NB4 (cell line): ENCODE results near the gene GALNT14.

Source experiments
- DNase-seq: peaks from one replicate; pipeline ENCODE4 v3.0.0; 2010; ENCODE audit warnings: low read depth
- H3K4me3 ChIP-seq: one replicate; pipeline ENCODE4 v1.5.1; 2011; ENCODE audit warnings: mild to moderate bottlenecking, low read depth, low read length, moderate library complexity
- CTCF ChIP-seq: IDR thresholded peaks from one replicate; pipeline ENCODE4 v1.5.1; 2012; ENCODE audit warnings: low read depth, low read length
- MAX ChIP-seq: IDR thresholded peaks from 2 replicates; pipeline ENCODE4 v1.6.1; 2011; ENCODE audit warnings: low read depth, low read length
- MYC ChIP-seq: IDR thresholded peaks from 2 replicates; pipeline ENCODE4 v1.6.1; 2011; ENCODE audit warnings: low read depth, low read length
- POLR2A ChIP-seq: IDR thresholded peaks from 2 replicates; pipeline ENCODE4 v1.6.1; 2011; ENCODE audit warnings: mild to moderate bottlenecking; ENCODE audit not compliant: insufficient read length; ENCODE audit errors: extremely low read depth

Gene GALNT14

DNA sequence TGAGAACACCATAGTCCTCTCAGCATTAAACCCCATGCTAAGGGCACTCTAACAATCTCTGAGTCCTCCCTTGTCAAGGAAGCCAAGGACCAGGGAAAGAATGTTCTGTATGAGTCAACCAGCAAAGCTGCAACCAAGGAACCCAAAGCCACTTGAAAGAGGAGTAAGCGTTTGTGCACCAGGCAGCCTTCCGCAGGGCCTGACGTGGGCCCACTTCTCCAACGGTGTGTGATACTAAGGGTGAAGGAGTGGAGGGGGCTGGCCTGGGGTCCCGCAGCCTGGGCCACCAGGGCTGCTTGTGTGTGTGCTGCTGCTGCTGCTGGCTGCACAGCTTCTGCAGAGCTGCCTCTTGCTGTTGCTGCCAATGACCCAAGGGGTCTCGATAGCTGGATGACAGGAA lies 30.1 kb upstream of the GALNT14 start:
- no peak for DNase-seq
- TF ChIP-seq POLR2A, result no peak
- TF ChIP-seq MYC, result no peak
- no peak for TF ChIP-seq MAX
- no peak for TF ChIP-seq CTCF
- H3K4me3 ChIP-seq, result no peak overlapping the region

DNA sequence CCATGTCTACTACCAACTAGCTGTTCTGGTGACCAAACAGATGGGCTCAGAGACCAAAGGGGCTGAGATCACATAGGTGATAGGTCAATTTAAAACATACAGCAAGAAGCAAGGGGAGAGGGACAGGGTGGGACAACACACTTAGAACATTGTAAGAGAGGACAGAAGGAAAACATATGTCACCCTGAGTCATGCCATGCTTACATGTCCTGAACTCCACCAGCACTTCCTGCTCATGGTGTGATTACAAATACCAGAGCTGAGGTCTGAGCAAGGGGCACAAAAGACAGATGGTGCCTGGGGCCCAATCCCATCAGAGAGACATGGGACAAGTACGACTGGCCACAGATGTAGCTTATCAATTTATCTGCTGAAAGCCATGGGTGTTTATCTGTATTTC lies 28.7 kb upstream of the GALNT14 start:
- H3K4me3 ChIP-seq, result no peak overlapping the region
- TF ChIP-seq MAX (no peak), POLR2A (no peak), MYC (no peak), CTCF (no peak)
- no peak for DNase-seq

DNA sequence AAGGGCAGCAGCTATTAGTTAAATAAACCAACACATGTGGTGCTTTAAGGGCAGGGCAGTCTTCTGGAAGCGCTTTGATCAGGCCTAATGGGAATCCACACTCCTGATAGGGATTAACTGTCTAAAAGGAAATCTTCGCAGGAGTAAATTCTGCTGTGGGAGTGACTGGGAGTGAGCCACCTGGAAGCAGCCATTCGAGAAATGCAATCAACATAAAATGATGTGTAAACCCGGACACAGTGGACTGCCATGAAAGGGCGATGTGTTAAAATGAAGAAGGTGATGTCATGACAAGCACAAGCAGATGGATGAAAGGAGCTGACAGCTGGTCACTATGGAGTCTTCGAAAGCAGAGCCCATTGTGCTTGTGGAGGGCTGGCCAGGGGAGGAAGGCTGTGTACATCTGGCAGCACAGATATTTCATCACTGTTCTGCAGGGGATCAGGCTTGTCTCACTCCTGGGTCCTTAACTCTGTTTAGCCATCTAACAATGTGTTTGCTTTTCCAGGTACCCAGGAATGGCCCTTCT lies 24.8 kb upstream of the GALNT14 start:
- H3K4me3 ChIP-seq, result no peak overlapping the region
- DNase-seq, result no peak
- TF ChIP-seq MAX, result no peak
- TF ChIP-seq MYC, result no peak
- TF ChIP-seq CTCF, result no peak
- no peak for TF ChIP-seq POLR2A

DNA sequence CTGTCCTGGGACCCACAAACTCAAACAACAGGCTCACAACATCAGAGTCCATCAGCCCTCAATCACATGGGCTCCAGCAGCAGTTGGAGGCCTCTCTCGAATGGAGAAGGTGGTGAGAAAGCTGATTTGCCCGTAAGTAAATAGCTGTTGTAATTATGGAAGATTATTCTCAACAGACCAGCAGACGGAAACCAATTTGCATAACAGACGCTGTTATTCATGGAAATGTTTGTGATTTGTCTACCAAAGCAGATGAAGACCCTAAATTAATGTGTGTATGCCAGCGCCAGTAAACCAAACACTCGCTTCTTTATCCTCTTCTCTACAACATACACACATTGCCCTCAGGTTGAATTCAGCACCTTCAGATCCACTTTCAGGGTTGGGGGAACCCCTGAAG lies 23.4 kb upstream of the GALNT14 start:
- H3K4me3 ChIP-seq, result no peak overlapping the region
- TF ChIP-seq MYC (no peak), MAX (no peak), CTCF (no peak), POLR2A (no peak)
- no peak for DNase-seq

DNA sequence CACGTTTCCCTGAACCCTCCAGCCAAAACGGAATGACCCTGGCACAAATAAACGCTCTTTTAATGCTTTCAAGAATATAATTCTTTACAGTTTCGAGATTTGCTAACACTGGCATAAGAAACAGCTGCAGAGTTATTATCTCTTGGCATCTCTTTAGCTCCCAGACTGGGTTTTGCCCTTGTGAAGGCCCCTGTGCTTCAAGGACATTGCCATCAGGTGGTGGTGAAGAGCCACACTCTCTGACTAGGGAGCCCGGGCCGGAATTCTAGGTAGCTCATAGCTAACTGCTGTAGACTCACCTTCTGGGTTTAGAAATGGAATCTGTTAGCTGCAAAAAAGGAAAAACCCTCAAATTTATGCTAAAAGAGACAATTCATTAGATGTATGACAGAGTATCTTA lies 13.3 kb upstream of the GALNT14 start:
- H3K4me3 ChIP-seq, result no peak overlapping the region
- TF ChIP-seq MAX, result no peak
- TF ChIP-seq CTCF, result no peak
- TF ChIP-seq MYC, result no peak
- no peak for TF ChIP-seq POLR2A
- no peak for DNase-seq

- DNase-seq, result no peak
- no peak overlapping the region for H3K4me3 ChIP-seq
- TF ChIP-seq POLR2A, result no peak
- no peak for TF ChIP-seq MAX
- TF ChIP-seq MYC, result no peak
- no peak for TF ChIP-seq CTCF
These were observed 12.0 kb upstream of the GALNT14 start for GRCh38 chr2:31150120-31150670.
